Omental fat pad (tissue), 4 donors: ENCODE data around the gene TNPO3. TPM values are rescaled to one million over a fixed set of nuclear protein-coding genes. Genes with fewer than 3 reads are reported as not detected.

Experiments
- ATAC-seq: fragments of 150-250 bp; one replicate; pipeline ENCODE4 v1.9.1; 2016; ENCODE audit warnings: mild to moderate bottlenecking, moderate library complexity; ENCODE audit not compliant: low FRiP score
- DNase-seq: peaks from one replicate; pipeline ENCODE4 v3.0.0-alpha.2; 2019; ENCODE audit warnings: low spot score
- total RNA-seq, 4 donors: library from RNA; depleted of rRNA; stranded (reverse); fragments of >200 nt; gene quantifications; one replicate each; pipeline ENCODE4 v1.1.0, GENCODE V29; 2016
- TF ChIP-seq, protein P1 (sequence below), 3 donors: fragments of 450-650 bp; IDR thresholded peaks; one replicate each; pipeline ENCODE4 v1.5.1; 2016 to 2017; ENCODE audit warnings: antibody characterized with exemption in 3 of 3, mild to moderate bottlenecking in 3 of 3, moderate library complexity in 2 of 3

TNPO3 gene
- total RNA-seq, 4 donors from 2014 or later: 34.1 to 45.9 (median 41.1) TPM

DNA sequence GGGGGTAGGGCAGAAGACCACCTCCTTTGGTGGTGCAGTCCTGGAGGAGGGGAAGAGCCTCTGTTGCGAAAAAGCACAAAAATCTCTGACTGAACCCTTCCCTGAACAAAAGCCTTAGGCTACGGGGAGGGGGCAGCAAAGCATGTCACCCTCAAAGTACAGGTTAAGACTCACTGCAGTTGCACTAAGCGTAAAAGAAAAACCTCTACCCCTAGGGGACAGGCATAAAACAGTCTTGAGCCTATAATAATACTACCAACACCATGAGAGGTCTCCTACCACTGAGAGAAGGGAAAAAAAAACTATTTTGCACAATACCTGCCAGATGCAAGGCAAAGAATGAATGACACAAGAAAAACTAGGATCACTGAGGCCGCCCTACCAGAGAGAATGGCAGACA is 17.3 kb downstream of the TNPO3 start:
- TF ChIP-seq, protein P1, sequence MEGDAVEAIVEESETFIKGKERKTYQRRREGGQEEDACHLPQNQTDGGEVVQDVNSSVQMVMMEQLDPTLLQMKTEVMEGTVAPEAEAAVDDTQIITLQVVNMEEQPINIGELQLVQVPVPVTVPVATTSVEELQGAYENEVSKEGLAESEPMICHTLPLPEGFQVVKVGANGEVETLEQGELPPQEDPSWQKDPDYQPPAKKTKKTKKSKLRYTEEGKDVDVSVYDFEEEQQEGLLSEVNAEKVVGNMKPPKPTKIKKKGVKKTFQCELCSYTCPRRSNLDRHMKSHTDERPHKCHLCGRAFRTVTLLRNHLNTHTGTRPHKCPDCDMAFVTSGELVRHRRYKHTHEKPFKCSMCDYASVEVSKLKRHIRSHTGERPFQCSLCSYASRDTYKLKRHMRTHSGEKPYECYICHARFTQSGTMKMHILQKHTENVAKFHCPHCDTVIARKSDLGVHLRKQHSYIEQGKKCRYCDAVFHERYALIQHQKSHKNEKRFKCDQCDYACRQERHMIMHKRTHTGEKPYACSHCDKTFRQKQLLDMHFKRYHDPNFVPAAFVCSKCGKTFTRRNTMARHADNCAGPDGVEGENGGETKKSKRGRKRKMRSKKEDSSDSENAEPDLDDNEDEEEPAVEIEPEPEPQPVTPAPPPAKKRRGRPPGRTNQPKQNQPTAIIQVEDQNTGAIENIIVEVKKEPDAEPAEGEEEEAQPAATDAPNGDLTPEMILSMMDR (IDR thresholded peaks at IDR 0.05): no peak
- ATAC-seq (no peak), DNase-seq (no peak)

DNA sequence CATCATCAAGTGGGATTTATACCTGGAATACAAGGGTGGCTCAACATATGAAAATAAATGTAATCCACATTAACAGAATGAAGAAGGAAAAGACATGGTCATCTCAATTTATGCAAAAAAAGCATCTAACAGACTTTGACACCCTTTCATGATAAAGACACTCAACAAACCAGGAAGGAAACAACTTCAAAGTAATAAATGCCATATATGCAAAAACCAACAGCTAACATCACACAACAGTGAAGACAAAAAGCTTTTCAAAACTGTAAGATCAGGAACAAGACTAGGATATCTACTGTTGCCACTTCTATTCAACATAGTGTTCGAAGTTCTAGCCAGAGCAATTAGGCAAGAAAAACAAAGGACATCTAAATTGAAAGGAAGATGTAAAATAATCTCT is 22.9 kb downstream of the TNPO3 start:
- TF ChIP-seq, protein P1 (IDR thresholded peaks at IDR 0.05): no peak
- DNase-seq (no peak), ATAC-seq (no peak)

DNA sequence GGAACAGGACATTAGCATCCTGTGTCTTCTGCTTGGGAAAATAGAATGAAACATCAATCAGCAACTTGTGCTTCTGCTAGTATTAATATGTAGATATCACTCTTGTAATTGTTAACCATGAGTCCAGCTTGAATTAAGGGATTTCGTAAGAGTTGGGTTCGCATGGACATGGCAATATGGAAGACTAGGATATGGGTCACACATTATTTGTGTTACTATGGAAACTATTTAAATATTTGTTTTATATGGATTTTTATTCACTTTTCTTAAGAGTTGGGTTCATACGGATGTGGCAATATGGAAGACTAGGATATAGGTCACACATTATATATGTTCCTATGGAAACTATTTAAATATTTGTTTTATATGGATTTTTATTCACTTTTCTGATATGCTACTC is 24.5 kb downstream of the TNPO3 start:
- TF ChIP-seq, protein P1 (IDR thresholded peaks at IDR 0.05): no peak
- DNase-seq (no peak), ATAC-seq (no peak)

DNA sequence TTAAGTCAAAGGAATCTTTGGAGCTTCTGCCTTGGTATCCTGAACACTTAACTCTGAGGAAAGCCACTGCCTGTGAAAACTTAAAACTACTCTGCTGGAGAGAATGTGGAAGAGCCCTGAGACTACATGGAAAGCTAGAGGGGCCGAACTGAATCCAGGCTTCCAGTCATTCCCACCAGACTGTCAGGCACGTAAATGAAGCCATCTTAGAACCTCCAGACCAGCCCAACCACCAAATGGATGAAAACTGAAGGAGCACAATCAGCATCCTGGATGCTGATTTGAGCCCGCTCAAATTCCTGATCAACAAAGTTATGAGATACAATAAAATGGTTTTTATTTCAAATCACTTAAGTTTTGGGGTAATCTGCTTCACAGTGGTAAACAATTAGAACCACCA is 30.8 kb downstream of the TNPO3 start:
- DNase-seq (no peak), ATAC-seq (no peak)
- TF ChIP-seq, protein P1 (IDR thresholded peaks at IDR 0.05): no peak

DNA sequence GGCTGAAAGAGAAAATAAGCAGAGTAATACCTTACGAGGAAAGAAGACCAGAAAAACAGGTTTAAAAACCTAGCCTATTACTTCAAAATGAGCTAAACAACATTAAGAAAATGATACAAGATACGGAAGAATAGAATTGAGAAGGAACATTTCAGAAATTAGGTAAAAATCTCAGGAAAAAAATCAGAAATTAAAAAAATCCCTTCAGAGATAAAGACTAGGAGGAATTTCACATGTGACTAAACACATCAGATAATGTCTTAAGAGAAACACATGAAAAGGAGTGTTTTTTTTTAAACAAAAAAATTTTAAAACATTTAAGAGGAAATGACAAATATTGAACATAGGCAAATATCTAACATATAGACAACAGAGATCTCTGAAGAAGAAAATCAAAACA is 33.3 kb downstream of the TNPO3 start:
- DNase-seq: no peak
- ATAC-seq: no peak

DNA sequence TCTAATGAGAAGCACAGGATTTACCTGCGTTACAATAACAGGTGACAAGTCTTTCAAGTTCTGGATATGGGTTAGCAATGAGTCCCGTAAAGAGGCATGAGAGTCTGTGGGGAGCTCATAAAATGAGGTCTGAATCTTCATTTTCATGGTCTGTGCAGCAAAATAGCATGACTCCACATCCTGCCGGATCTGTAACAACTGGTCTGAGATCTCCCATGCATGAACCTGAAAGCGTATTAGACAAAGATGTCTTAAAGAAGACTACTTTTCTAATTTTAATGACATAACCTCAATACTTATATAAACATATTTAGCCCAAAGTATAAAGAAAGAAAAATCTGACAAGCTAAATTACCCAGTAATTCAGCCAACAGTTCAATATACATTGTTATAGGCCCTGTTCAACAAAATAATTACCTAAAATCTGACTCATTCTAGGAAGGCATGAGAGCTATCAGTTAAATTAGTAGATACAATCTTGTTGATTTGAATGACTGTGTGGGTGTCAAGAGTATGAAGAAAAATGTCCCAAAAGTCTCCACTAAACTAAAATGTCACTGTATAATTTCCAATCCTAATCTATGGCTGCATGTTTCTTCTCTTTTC is 36.9 kb downstream of the TNPO3 start:
- DNase-seq (no peak), ATAC-seq (no peak)
- TF ChIP-seq, protein P1 (IDR thresholded peaks at IDR 0.05): no peak

More for the DNA sequence above, 33.3 kb downstream of the TNPO3 start:
- TF ChIP-seq, protein P1 (IDR thresholded peaks at IDR 0.05): no peak

DNA sequence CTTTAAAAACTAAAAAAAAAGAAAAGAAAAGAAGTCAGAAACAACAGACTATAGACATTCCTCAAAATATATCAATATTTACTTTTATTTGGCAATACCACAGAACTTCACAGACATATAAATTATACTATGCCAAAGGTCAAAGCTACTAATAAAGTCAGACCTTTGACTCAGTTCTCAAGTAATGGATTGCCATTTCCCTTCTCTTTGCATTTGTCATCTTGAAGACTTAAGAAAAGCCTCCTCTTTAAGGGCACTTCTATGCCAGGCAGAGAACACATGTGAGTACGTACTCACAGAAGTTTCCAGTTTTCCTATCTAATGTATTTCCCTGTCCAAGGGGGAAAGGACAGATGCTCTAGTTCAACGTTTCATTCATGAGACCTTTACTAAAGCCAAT is 37.6 kb downstream of the TNPO3 start:
- DNase-seq (no peak), ATAC-seq (no peak)
- TF ChIP-seq, protein P1 (IDR thresholded peaks at IDR 0.05): no peak
